ENCODE data around the gene ZFP14. TPM values are rescaled to one million over a fixed set of nuclear protein-coding genes. Genes with fewer than 3 reads are reported as not detected.

The ZFP14 gene
- total and polyA plus RNA-seq, 4 donors = 0.43 to 5.1 (median 3.4) TPM

DNA sequence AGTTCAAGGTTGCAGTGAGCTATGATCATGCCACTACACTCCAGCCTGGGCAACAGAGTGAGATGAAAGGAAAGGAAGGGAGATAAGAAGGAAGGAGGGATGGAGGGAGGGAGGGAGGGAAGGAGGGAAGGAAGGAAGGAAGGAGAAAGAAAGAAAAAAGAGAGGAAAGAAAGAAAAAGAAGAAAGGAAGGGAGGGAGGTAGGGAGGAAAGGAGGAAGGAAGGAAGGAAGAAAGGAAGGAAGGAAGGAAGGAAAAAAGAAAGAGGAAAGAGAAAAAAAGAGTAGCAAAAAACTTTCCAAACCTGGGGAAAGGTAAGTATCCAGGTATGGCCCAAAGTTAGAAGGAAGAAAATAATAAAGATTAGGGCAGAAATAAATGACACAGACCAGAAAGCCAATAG lies 7.1 kb downstream of the ZFP14 start:
- Histone ChIP-seq H3K27me3 (ENCODE audit: control insufficient read depth in 4 of 4, insufficient read depth in 4 of 4, low read length in 3 of 4) (no peaks in the 10 kb centered on the region), H3K9me3 (ENCODE audit: control insufficient read depth in 4 of 4, low read length in 3 of 4) (peaks cover 12 to 17% (median 14%) of the 10 kb centered on the region in 4 donors), H3K9ac (ENCODE audit: low read depth in 1 of 2, low read length in 2 of 2) (no peak overlapping the region), H3K4me3 (ENCODE audit: low read depth in 1 of 3, low read length in 3 of 3) (no peak overlapping the region), H3K36me3 (ENCODE audit: control insufficient read depth in 4 of 4, insufficient read depth in 3 of 4, low read depth in 1 of 4, low read length in 3 of 4) (peaks cover 5 to 21% (median 9%) of the 10 kb centered on the region in 4 donors), H3K27ac (ENCODE audit: low read depth in 1 of 2, low read length in 2 of 2) (no peak overlapping the region), H3K4me1 (ENCODE audit: control insufficient read depth in 4 of 4, insufficient read depth in 4 of 4, low read length in 3 of 4) (no peaks in the 10 kb centered on the region)
- TF ChIP-seq EGR1 (IDR thresholded peaks at IDR 0.05; ENCODE audit: low read depth in 2 of 2) (no peak), HNF4G (IDR thresholded peaks at IDR 0.05) (no peak), TAF1 (conservative IDR thresholded peaks at IDR 0.05) (no peak), NR2F2 (IDR thresholded peaks at IDR 0.05) (no peak), SP1 (IDR thresholded peaks at IDR 0.05) (no peak), FOXA2 (IDR thresholded peaks at IDR 0.05) (no peak), RXRA (IDR thresholded peaks at IDR 0.05) (no peak), JUND (IDR thresholded peaks at IDR 0.05) (no peak), RAD21 (IDR thresholded peaks at IDR 0.05) (no peak), HNF4A (conservative IDR thresholded peaks at IDR 0.05) (no peak), YY1 (IDR thresholded peaks at IDR 0.05) (no peak), GABPA (IDR thresholded peaks at IDR 0.05 in 1 of 2, conservative IDR thresholded peaks at IDR 0.05 in 1 of 2) (no peak), FOXA1 (IDR thresholded peaks at IDR 0.05) (no peak)
- TF ChIP-seq, protein P1, sequence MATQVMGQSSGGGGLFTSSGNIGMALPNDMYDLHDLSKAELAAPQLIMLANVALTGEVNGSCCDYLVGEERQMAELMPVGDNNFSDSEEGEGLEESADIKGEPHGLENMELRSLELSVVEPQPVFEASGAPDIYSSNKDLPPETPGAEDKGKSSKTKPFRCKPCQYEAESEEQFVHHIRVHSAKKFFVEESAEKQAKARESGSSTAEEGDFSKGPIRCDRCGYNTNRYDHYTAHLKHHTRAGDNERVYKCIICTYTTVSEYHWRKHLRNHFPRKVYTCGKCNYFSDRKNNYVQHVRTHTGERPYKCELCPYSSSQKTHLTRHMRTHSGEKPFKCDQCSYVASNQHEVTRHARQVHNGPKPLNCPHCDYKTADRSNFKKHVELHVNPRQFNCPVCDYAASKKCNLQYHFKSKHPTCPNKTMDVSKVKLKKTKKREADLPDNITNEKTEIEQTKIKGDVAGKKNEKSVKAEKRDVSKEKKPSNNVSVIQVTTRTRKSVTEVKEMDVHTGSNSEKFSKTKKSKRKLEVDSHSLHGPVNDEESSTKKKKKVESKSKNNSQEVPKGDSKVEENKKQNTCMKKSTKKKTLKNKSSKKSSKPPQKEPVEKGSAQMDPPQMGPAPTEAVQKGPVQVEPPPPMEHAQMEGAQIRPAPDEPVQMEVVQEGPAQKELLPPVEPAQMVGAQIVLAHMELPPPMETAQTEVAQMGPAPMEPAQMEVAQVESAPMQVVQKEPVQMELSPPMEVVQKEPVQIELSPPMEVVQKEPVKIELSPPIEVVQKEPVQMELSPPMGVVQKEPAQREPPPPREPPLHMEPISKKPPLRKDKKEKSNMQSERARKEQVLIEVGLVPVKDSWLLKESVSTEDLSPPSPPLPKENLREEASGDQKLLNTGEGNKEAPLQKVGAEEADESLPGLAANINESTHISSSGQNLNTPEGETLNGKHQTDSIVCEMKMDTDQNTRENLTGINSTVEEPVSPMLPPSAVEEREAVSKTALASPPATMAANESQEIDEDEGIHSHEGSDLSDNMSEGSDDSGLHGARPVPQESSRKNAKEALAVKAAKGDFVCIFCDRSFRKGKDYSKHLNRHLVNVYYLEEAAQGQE (IDR thresholded peaks at IDR 0.05) = no peak
- TF ChIP-seq, protein P2, sequence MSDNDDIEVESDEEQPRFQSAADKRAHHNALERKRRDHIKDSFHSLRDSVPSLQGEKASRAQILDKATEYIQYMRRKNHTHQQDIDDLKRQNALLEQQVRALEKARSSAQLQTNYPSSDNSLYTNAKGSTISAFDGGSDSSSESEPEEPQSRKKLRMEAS (IDR thresholded peaks at IDR 0.05) = no peak
- TF ChIP-seq, protein P3, sequence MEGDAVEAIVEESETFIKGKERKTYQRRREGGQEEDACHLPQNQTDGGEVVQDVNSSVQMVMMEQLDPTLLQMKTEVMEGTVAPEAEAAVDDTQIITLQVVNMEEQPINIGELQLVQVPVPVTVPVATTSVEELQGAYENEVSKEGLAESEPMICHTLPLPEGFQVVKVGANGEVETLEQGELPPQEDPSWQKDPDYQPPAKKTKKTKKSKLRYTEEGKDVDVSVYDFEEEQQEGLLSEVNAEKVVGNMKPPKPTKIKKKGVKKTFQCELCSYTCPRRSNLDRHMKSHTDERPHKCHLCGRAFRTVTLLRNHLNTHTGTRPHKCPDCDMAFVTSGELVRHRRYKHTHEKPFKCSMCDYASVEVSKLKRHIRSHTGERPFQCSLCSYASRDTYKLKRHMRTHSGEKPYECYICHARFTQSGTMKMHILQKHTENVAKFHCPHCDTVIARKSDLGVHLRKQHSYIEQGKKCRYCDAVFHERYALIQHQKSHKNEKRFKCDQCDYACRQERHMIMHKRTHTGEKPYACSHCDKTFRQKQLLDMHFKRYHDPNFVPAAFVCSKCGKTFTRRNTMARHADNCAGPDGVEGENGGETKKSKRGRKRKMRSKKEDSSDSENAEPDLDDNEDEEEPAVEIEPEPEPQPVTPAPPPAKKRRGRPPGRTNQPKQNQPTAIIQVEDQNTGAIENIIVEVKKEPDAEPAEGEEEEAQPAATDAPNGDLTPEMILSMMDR (IDR thresholded peaks at IDR 0.05; ENCODE audit: low read depth, low read length, missing input control) = no peak
- TF ChIP-seq, protein P4, sequence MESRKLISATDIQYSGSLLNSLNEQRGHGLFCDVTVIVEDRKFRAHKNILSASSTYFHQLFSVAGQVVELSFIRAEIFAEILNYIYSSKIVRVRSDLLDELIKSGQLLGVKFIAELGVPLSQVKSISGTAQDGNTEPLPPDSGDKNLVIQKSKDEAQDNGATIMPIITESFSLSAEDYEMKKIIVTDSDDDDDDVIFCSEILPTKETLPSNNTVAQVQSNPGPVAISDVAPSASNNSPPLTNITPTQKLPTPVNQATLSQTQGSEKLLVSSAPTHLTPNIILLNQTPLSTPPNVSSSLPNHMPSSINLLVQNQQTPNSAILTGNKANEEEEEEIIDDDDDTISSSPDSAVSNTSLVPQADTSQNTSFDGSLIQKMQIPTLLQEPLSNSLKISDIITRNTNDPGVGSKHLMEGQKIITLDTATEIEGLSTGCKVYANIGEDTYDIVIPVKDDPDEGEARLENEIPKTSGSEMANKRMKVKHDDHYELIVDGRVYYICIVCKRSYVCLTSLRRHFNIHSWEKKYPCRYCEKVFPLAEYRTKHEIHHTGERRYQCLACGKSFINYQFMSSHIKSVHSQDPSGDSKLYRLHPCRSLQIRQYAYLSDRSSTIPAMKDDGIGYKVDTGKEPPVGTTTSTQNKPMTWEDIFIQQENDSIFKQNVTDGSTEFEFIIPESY (IDR thresholded peaks at IDR 0.05) = no peak
- TF ChIP-seq, protein P5, sequence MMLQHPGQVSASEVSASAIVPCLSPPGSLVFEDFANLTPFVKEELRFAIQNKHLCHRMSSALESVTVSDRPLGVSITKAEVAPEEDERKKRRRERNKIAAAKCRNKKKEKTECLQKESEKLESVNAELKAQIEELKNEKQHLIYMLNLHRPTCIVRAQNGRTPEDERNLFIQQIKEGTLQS (IDR thresholded peaks at IDR 0.05) = no peak
- DNase-seq (ENCODE audit: low spot score) = no peak
